GM18868 (cell line): ENCODE measurements around the gene GLRX2.
"Not testable (repeated sequence)": the region's sequence is repeated elsewhere in the genome, so short reads cannot be mapped to it uniquely, and the experiment has no call there.

ENCODE experiments used
- ATAC-seq: cut with Tn5 transposase; IDR thresholded peaks from one replicate; pipeline ENCODE4 v1.9.1; 2021; ENCODE audit warnings: mild to moderate bottlenecking, moderate library complexity; ENCODE audit not compliant: unreplicated experiment

The GLRX2 gene

GRCh38 chr1:193068013-193068412 is 37.2 kb downstream of the GLRX2 start:
- ATAC-seq, result no peak

- no peak for ATAC-seq
Observed at GRCh38 chr1:193066606-193067005, 38.6 kb downstream of the GLRX2 start.

- ATAC-seq, result no peak
Observed at GRCh38 chr1:193065954-193066353, 39.3 kb downstream of the GLRX2 start.

- no peak for ATAC-seq
Observed at GRCh38 chr1:193062698-193063463, 42.3 kb downstream of the GLRX2 start.

GRCh38 chr1:193060938-193061337 is 44.3 kb downstream of the GLRX2 start:
- no peak for ATAC-seq

- no peak for ATAC-seq
Observed at GRCh38 chr1:193060406-193060805, 44.8 kb downstream of the GLRX2 start.

- no peak for ATAC-seq
Observed at GRCh38 chr1:193060115-193060403, 45.2 kb downstream of the GLRX2 start.

- peak; percentile 94 for ATAC-seq
Observed at GRCh38 chr1:193059282-193060114, 45.7 kb downstream of the GLRX2 start, which contains the start of the genes RO60 and UCHL5. RO60 (plus strand) TSS chr1:193059612; CDS start chr1:193069055, 9,443 bp downstream. UCHL5 (minus strand) TSS chr1:193059360; CDS start chr1:193059260, 100 bp downstream.

- ATAC-seq, result peak; percentile 42
Observed at GRCh38 chr1:193058529-193059281, 46.5 kb downstream of the GLRX2 start.

GRCh38 chr1:193054169-193054675 is 51.0 kb downstream of the GLRX2 start:
- ATAC-seq, result no peak

GRCh38 chr1:193048913-193049312 is 56.3 kb downstream of the GLRX2 start:
- not testable (repeated sequence) for ATAC-seq
